OCI-LY7 (cell line): ENCODE measurements around the gene A2M. TPM values are rescaled to one million over a fixed set of nuclear protein-coding genes. Genes with fewer than 3 reads are reported as not detected.
A peak's percentile ranks its signal among the peaks of the same experiment; 100 is the strongest.

Experiments
- BruUV-seq: library from RNA; stranded (reverse); fragments of 400-500 nt; replicated peaks from 2 replicates; lab custom pipeline; 2021; lab: Mats Ljungman, UMichigan
- CTCF ChIA-PET: fragments of 300-600 bp; sonication (Branson Sonifier 250); formaldehyde crosslinking; loops from one replicate; lab custom pipeline; 2022; ENCODE audit warnings: antibody characterized with exemption; ENCODE audit not compliant: unreplicated experiment; lab: Charles Lee
- POLR2A ChIA-PET: fragments of 300-600 bp; sonication (Branson Sonifier 250); formaldehyde crosslinking; loops from one replicate; lab custom pipeline; 2022; ENCODE audit warnings: antibody characterized with exemption; lab: Charles Lee
- DNase-seq: peaks from one replicate; pipeline ENCODE4 v3.0.0-alpha.2; 2015; ENCODE audit warnings: low spot score
- H2AFZ ChIP-seq: fragments of 200-600 bp; sonication (generic), shearing (Covaris generic); 2 replicates; pipeline ENCODE4 v1.6.1; 2014; ENCODE audit warnings: mild to moderate bottlenecking, antibody characterized with exemption, low read length, moderate library complexity
- H3K27ac ChIP-seq: fragments of 200-600 bp; sonication (generic); 2 replicates; pipeline ENCODE4 v1.5.1; 2014; ENCODE audit warnings: mixed run types, low read depth, mild to moderate bottlenecking, moderate library complexity, low read length, inconsistent platforms; ENCODE audit not compliant: poor library complexity, severe bottlenecking
- H3K36me3 ChIP-seq: fragments of 200-600 bp; sonication (generic); 2 replicates; pipeline ENCODE4 v1.6.1; 2014; ENCODE audit warnings: mild to moderate bottlenecking, antibody characterized with exemption, low read length, moderate library complexity, mixed read lengths; ENCODE audit not compliant: insufficient read depth
- H3K4me1 ChIP-seq: fragments of 200-600 bp; sonication (generic); 2 replicates; pipeline ENCODE4 v1.5.1; 2014; ENCODE audit warnings: mild to moderate bottlenecking, low read length; ENCODE audit not compliant: insufficient read depth, poor library complexity, severe bottlenecking
- H3K4me2 ChIP-seq: fragments of 200-600 bp; sonication (generic); 2 replicates; pipeline ENCODE4 v1.6.1; 2014; ENCODE audit warnings: mild to moderate bottlenecking, low read length
- H3K4me3 ChIP-seq: fragments of 200-600 bp; sonication (generic); 2 replicates; pipeline ENCODE4 v1.5.1; 2014; ENCODE audit warnings: mild to moderate bottlenecking, low read depth, low read length; ENCODE audit not compliant: poor library complexity, severe bottlenecking
- H3K79me2 ChIP-seq: fragments of 200-600 bp; sonication (generic); 2 replicates; pipeline ENCODE4 v1.6.1; 2016; ENCODE audit warnings: low read depth, mild to moderate bottlenecking, low read length, moderate library complexity, mixed read lengths; ENCODE audit not compliant: insufficient read depth
- H3K9me2 ChIP-seq: fragments of 200-600 bp; sonication (generic); 2 replicates; pipeline ENCODE4 v1.6.1; 2016; ENCODE audit warnings: mild to moderate bottlenecking, low read length, mixed read lengths; ENCODE audit not compliant: insufficient read depth
- H3K9me3 ChIP-seq: fragments of 200-600 bp; sonication (generic); 2 replicates; pipeline ENCODE4 v1.6.1; 2014; ENCODE audit warnings: mild to moderate bottlenecking, mixed run types, low read length, mixed read lengths
- H4K20me1 ChIP-seq: fragments of 200-600 bp; sonication (generic); 2 replicates; pipeline ENCODE4 v1.6.1; 2014; ENCODE audit warnings: mild to moderate bottlenecking, antibody characterized with exemption, low read length, moderate library complexity, mixed read lengths; ENCODE audit not compliant: insufficient read depth
- CTCF ChIP-seq: fragments of 200-600 bp; sonication (generic); conservative IDR thresholded peaks from 2 replicates; pipeline ENCODE4 v1.5.1; 2014; ENCODE audit warnings: mild to moderate bottlenecking, antibody characterized with exemption, low read length, moderate library complexity, mixed read lengths
- EZH2phosphoT487 ChIP-seq: fragments of 200-600 bp; sonication (generic); IDR thresholded peaks from 2 replicates; pipeline ENCODE4 v1.6.1; 2018; ENCODE audit warnings: low read depth, borderline replicate concordance, mild to moderate bottlenecking, mixed run types, antibody characterized with exemption, low read length, moderate library complexity, mixed read lengths
- intact Hi-C: fragments of 100-400 bp; cut with micrococcal nuclease; formaldehyde crosslinking; loops from one replicate; pipeline ENCODE4 v1.10.0; 2022; ENCODE audit not compliant: unreplicated experiment
- total RNA-seq, 2 experiments: library from RNA; depleted of rRNA in 1 of 2; stranded (reverse); fragments of >200 nt in 1 of 2; shearing (Covaris generic) in 1 of 2; gene quantifications; 2 replicates each; pipeline ENCODE4 v1.2.3, GENCODE V29; 2014 to 2022

Gene A2M
- total RNA-seq, 2 experiments from 2014 or later, result not detected

- no peak for DNase-seq
- H3K4me1 ChIP-seq, result no peaks in the 10 kb centered on the region
- no peak overlapping the region for H3K27ac ChIP-seq
- H2AFZ ChIP-seq, result no peak overlapping the region
- H3K9me2 ChIP-seq, result no peaks in the 10 kb centered on the region
- no peak overlapping the region for H3K4me3 ChIP-seq
- no peaks in the 10 kb centered on the region for H3K9me3 ChIP-seq
- H3K79me2 ChIP-seq, result no peaks in the 10 kb centered on the region
- TF ChIP-seq EZH2phosphoT487 (no peak), CTCF (no peak)
- intact Hi-C loops, result no loop called here
- H3K36me3 ChIP-seq, result no peaks in the 10 kb centered on the region
- H3K4me2 ChIP-seq, result no peak overlapping the region
- no peaks in the 10 kb centered on the region for H4K20me1 ChIP-seq
- CTCF ChIA-PET, result no interaction called here
- BruUV-seq, result no TSS peak
- POLR2A ChIA-PET, result interaction anchor here (0.6 to 0.9 kb wide), 2 partner anchors 11 to 106 kb away, joined by 3 read pairs; partner anchors contain the start of gene A2M
Measured at GRCh38 chr12:9104767-9105423, 10.8 kb downstream of the A2M start.

- CTCF ChIA-PET, result no interaction called here
- POLR2A ChIA-PET, result no interaction called here
- Histone ChIP-seq H3K4me1 (no peaks in the 10 kb centered on the region), H3K9me2 (no peaks in the 10 kb centered on the region), H4K20me1 (no peaks in the 10 kb centered on the region), H3K79me2 (no peaks in the 10 kb centered on the region), H3K4me3 (no peak overlapping the region), H3K4me2 (no peak overlapping the region), H3K9me3 (no peaks in the 10 kb centered on the region), H3K36me3 (no peaks in the 10 kb centered on the region), H3K27ac (no peak overlapping the region), H2AFZ (no peak overlapping the region)
- no peak for DNase-seq
- TF ChIP-seq CTCF (no peak), EZH2phosphoT487 (no peak)
- BruUV-seq, result no TSS peak
- intact Hi-C loops, result no loop called here
Measured at GRCh38 chr12:9104087-9104486, 11.6 kb downstream of the A2M start.

GRCh38 chr12:9103050-9103849, 12.5 kb downstream of the A2M start:
- intact Hi-C loops, result no loop called here
- no peak for DNase-seq
- Histone ChIP-seq H3K27ac (no peak overlapping the region), H3K4me2 (no peak overlapping the region), H4K20me1 (no peaks in the 10 kb centered on the region), H2AFZ (no peak overlapping the region), H3K4me1 (no peaks in the 10 kb centered on the region), H3K9me3 (no peaks in the 10 kb centered on the region), H3K36me3 (no peaks in the 10 kb centered on the region), H3K9me2 (no peaks in the 10 kb centered on the region), H3K79me2 (no peaks in the 10 kb centered on the region), H3K4me3 (no peak overlapping the region)
- BruUV-seq, result no TSS peak
- TF ChIP-seq CTCF (peak; percentile 35; the same call in 1 of the 2 replicates), EZH2phosphoT487 (no peak)
- ChIA-PET POLR2A (no interaction called here), CTCF (no interaction called here)
